Body of pancreas (tissue), 4 donors: ENCODE results near the gene C2orf69. TPM values are rescaled to one million over a fixed set of nuclear protein-coding genes. Genes with fewer than 3 reads are reported as not detected.
"Not testable (repeated sequence)": the region's sequence is repeated elsewhere in the genome, so short reads cannot be mapped to it uniquely, and the experiment has no call there.

ENCODE experiments used
- ATAC-seq: fragments of 150-250 bp; one replicate; pipeline ENCODE4 v1.9.1; 2016
- DNase-seq, 4 donors: peaks; one replicate each; pipeline ENCODE4 v3.0.0-alpha.2; 2019
- H3K27ac ChIP-seq, 4 donors: fragments of 200-600 bp; sonication (generic); 1 replicate in 3 of 4; 2 replicates in 1 of 4; pipeline versions ENCODE4 v1.5.1 to v1.6.1; 2016 to 2019; ENCODE audit warnings: mild to moderate bottlenecking in 1 of 4, mixed read lengths in 1 of 4, moderate library complexity in 1 of 4
- H3K27me3 ChIP-seq, 2 donors: fragments of 200-600 bp; sonication (generic); one replicate each; pipeline ENCODE4 v1.6.0; 2016; ENCODE audit warnings: mild to moderate bottlenecking in 1 of 2
- H3K36me3 ChIP-seq, 2 donors: fragments of 200-600 bp; sonication (generic); replicated peaks in 1 of 2; 2 replicates each; pipeline ENCODE4 v1.5.1; 2016; ENCODE audit warnings: low read depth in 2 of 2; ENCODE audit not compliant: insufficient read depth in 1 of 2
- H3K4me1 ChIP-seq: fragments of 200-600 bp; sonication (generic); one replicate; pipeline ENCODE4 v1.6.0; 2016
- H3K4me3 ChIP-seq, 2 donors: fragments of 200-600 bp; sonication (generic); 1 replicate in 1 of 2; 2 replicates in 1 of 2; pipeline ENCODE4 v1.5.1; 2016 to 2019
- H3K9me3 ChIP-seq, 3 donors: fragments of 200-600 bp; sonication (generic); 1 replicate in 2 of 3; 2 replicates in 1 of 3; pipeline ENCODE4 v1.5.1; 2016
- CTCF ChIP-seq, 7 experiments: fragments of 450-650 bp in 4 of 7; fragments of 200-600 bp in 3 of 7; sonication (generic) in 3 of 7; IDR thresholded peaks; one replicate each; pipeline ENCODE4 v1.5.1; 2016 to 2019; ENCODE audit warnings: antibody characterized with exemption in 7 of 7
- POLR2A ChIP-seq, 3 donors: fragments of 450-650 bp; IDR thresholded peaks; one replicate each; pipeline ENCODE4 v1.6.1; 2016; ENCODE audit warnings: antibody characterized with exemption in 3 of 3, mild to moderate bottlenecking in 2 of 3
- WGBS, 2 donors: methylation state at CpG; one replicate each; pipeline ENCODE4 v1.1.5; 2017; 5-methylcytosine and 5-hydroxymethylcytosine counted together
- intact Hi-C: fragments of 100-400 bp; cut with DNase I; formaldehyde crosslinking; loops from one replicate; pipeline ENCODE4 v1.15.1; 2023
- total RNA-seq, 2 donors: library from RNA; depleted of rRNA; stranded (reverse); fragments of >200 nt; gene quantifications; one replicate each; pipeline ENCODE4 v1.1.0, GENCODE V29; 2016

Gene C2orf69
- total RNA-seq, 2 donors from 2014 or later, result 4.0 to 10.6 TPM

- Histone ChIP-seq H3K9me3 (peaks cover 0 to 2% (median 0%) of the 10 kb centered on the region in 3 donors), H3K4me1 (peaks cover 15% of the 10 kb centered on the region), H3K27me3 (no peaks in the 10 kb centered on the region), H3K4me3 (peak overlapping the region; percentile 52 to 64), H3K36me3 (no peaks in the 10 kb centered on the region), H3K27ac (peak overlapping the region; percentile 91 to 99 (median 95))
- intact Hi-C loops, result no loop called here
- DNase-seq, result no peak
- 0 to 1% methylated on average over 13 of the region's 13 CpGs for WGBS, 2 donors
- ATAC-seq, result no peak
- TF ChIP-seq CTCF (IDR thresholded peaks at IDR 0.05) (no peak), POLR2A (IDR thresholded peaks at IDR 0.05) (no peak)
Observed at GRCh38 chr2:199911877-199912161, 726 bp downstream of the C2orf69 start.

- H3K4me1 ChIP-seq, result peaks cover 15% of the 10 kb centered on the region
- H3K36me3 ChIP-seq, H3K27me3 ChIP-seq, ATAC-seq, H3K9me3 ChIP-seq, H3K4me3 ChIP-seq, intact Hi-C loops, DNase-seq: not testable (repeated sequence)
- peak overlapping the region in 2 of 4 donors; percentile 91 to 97 for H3K27ac ChIP-seq
- 86 to 93% methylated on average over 12 of the region's 12 CpGs for WGBS, 2 donors
Observed at GRCh38 chr2:199912553-199913114, 1.5 kb downstream of the C2orf69 start.

GRCh38 chr2:199914372-199914958 lies 3.4 kb downstream of the C2orf69 start:
- no peak for ATAC-seq

GRCh38 chr2:199916980-199917379 lies 5.9 kb downstream of the C2orf69 start:
- Histone ChIP-seq H3K4me1 (peaks cover 11% of the 10 kb centered on the region), H3K36me3 (no peaks in the 10 kb centered on the region), H3K9me3 (peaks cover 0 to 5% (median 0%) of the 10 kb centered on the region in 3 donors), H3K4me3 (no peak overlapping the region), H3K27me3 (no peaks in the 10 kb centered on the region), H3K27ac (no peak overlapping the region)
- TF ChIP-seq POLR2A (IDR thresholded peaks at IDR 0.05) (no peak), CTCF (IDR thresholded peaks at IDR 0.05) (no peak)
- intact Hi-C loops, result no loop called here
- ATAC-seq, result no peak
- WGBS, 2 donors, result 98 to 99% methylated on average over 4 of the region's 4 CpGs
- DNase-seq, result no peak

More at GRCh38 chr2:199914372-199914958, 3.4 kb downstream of the C2orf69 start:
- 33 to 48% methylated on average over 2 of the region's 2 CpGs for WGBS, 2 donors
- Histone ChIP-seq H3K4me3 (no peak overlapping the region), H3K4me1 (peaks cover 15% of the 10 kb centered on the region), H3K27me3 (no peaks in the 10 kb centered on the region), H3K27ac (no peak overlapping the region), H3K36me3 (no peaks in the 10 kb centered on the region), H3K9me3 (peaks cover 0 to 5% (median 0%) of the 10 kb centered on the region in 3 donors)
- intact Hi-C loops, result no loop called here
- TF ChIP-seq CTCF (IDR thresholded peaks at IDR 0.05), result no peak
- no peak for TF ChIP-seq POLR2A (IDR thresholded peaks at IDR 0.05)
- no peak for DNase-seq

GRCh38 chr2:199922856-199923255 lies 11.8 kb downstream of the C2orf69 start:
- intact Hi-C loops, result no loop called here
- no peak overlapping the region for H3K27ac ChIP-seq
- ATAC-seq (no peak), DNase-seq (no peak)
- no peaks in the 10 kb centered on the region for H3K9me3 ChIP-seq
- TF ChIP-seq POLR2A (IDR thresholded peaks at IDR 0.05) (no peak), CTCF (IDR thresholded peaks at IDR 0.05) (no peak)
- no peak overlapping the region for H3K4me3 ChIP-seq
- H3K4me1 ChIP-seq, result no peaks in the 10 kb centered on the region
- H3K36me3 ChIP-seq, result no peaks in the 10 kb centered on the region
- H3K27me3 ChIP-seq, result no peaks in the 10 kb centered on the region
- 78 to 87% methylated on average over 5 of the region's 5 CpGs for WGBS, 2 donors
